ENCODE measurements around the gene PAK5. TPM values are rescaled to one million over a fixed set of nuclear protein-coding genes. Genes with fewer than 3 reads are reported as not detected.

Gene PAK5
- total and polyA plus RNA-seq, 2 donors from 2014 or later: 0.13 to 0.22 TPM

DNA sequence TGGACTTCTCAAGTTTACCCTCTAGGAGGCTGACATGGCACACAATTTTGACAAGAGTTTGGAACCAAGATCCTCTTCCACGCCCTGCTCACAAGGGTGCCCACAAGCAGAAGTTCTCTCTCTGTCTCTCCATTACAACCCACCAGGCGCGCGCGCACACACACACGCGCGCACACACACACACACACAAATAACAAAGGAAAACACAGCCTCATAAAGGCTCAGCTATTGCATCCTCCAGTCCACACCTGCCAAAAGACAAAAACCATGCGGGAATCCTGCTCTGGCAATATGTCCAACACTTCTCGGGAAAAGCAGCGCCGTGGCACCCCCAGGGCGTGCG is 870 bp downstream of the PAK5 start:
- H3K27ac ChIP-seq (ENCODE audit: low read depth in 2 of 2, low read length in 2 of 2): no peak overlapping the region
- H3K9me3 ChIP-seq (ENCODE audit: control insufficient read depth in 2 of 3, insufficient read depth in 1 of 3, low read length in 3 of 3): no peaks in the 10 kb centered on the region
- FAIRE-seq: no peak
- H3K4me3 ChIP-seq (ENCODE audit: low read length in 3 of 3): peak overlapping the region; percentile 28 to 59 (median 53)
- peaks cover 2% of the 10 kb centered on the region for H3K27me3 ChIP-seq (ENCODE audit: control insufficient read depth, insufficient read depth, low read length)
- peaks cover 0 to 4% (median 0%) of the 10 kb centered on the region in 3 donors for H3K4me1 ChIP-seq (ENCODE audit: control insufficient read depth in 2 of 3, insufficient read depth in 2 of 3, low read depth in 1 of 3, low read length in 3 of 3)
- intact Hi-C loops (cut with DNase I): no loop called here
- DNase-seq: peak in 1 of 5 donors; percentile 4
- no peak for TF ChIP-seq CTCF (IDR thresholded peaks at IDR 0.05; ENCODE audit: borderline replicate concordance, extremely low read depth, insufficient read depth)
- H3K36me3 ChIP-seq (ENCODE audit: control insufficient read depth in 2 of 3, insufficient read depth in 3 of 3, low read length in 3 of 3): no peaks in the 10 kb centered on the region
- no peak overlapping the region for H3K9ac ChIP-seq (ENCODE audit: low read length in 3 of 3)

GRCh38 chr20:9837634-9838033 is 1.2 kb downstream of the PAK5 start:
- FAIRE-seq: no peak
- H3K27ac ChIP-seq (ENCODE audit: low read depth in 2 of 2, low read length in 2 of 2): no peak overlapping the region
- peak overlapping the region in 2 of 3 donors; percentile 53 to 59 for H3K4me3 ChIP-seq (ENCODE audit: low read length in 3 of 3)

DNA sequence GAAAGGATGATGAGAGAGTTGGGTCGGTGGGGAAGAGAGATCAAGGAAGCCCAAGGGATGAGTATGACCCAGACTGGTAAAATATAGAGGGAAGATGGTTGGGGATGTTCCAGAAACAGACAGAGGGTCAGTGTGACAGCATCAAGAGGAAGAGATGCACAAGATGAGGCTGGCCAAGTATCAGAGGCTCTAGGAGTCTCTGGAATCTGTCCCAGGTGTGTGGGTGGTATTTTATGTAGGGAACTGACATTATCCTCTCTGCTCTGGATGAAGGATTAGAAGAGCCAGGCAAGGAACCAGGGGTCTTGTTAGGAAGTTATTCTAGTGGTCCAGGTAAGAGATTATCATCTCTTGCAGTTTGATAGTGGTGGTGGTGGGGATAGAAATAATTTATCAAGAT is 3.6 kb downstream of the PAK5 start:
- Histone ChIP-seq H3K4me3 (ENCODE audit: low read length in 3 of 3) (no peak overlapping the region), H3K4me1 (ENCODE audit: control insufficient read depth in 2 of 3, insufficient read depth in 2 of 3, low read depth in 1 of 3, low read length in 3 of 3) (peaks cover 0 to 4% (median 0%) of the 10 kb centered on the region in 3 donors), H3K9me3 (ENCODE audit: control insufficient read depth in 2 of 3, insufficient read depth in 1 of 3, low read length in 3 of 3) (no peaks in the 10 kb centered on the region), H3K27ac (ENCODE audit: low read depth in 2 of 2, low read length in 2 of 2) (no peak overlapping the region), H3K9ac (ENCODE audit: low read length in 3 of 3) (no peak overlapping the region), H3K36me3 (ENCODE audit: control insufficient read depth in 2 of 3, insufficient read depth in 3 of 3, low read length in 3 of 3) (no peaks in the 10 kb centered on the region), H3K27me3 (ENCODE audit: control insufficient read depth, insufficient read depth, low read length) (peaks cover 2% of the 10 kb centered on the region)
- TF ChIP-seq CTCF (IDR thresholded peaks at IDR 0.05; ENCODE audit: borderline replicate concordance, extremely low read depth, insufficient read depth): no peak
- DNase-seq (no peak), FAIRE-seq (no peak)
- intact Hi-C loops (cut with DNase I): no loop called here

More at GRCh38 chr20:9837634-9838033, 1.2 kb downstream of the PAK5 start:
- peaks cover 0 to 4% (median 0%) of the 10 kb centered on the region in 3 donors for H3K4me1 ChIP-seq (ENCODE audit: control insufficient read depth in 2 of 3, insufficient read depth in 2 of 3, low read depth in 1 of 3, low read length in 3 of 3)
- H3K9me3 ChIP-seq (ENCODE audit: control insufficient read depth in 2 of 3, insufficient read depth in 1 of 3, low read length in 3 of 3): no peaks in the 10 kb centered on the region
- intact Hi-C loops (cut with DNase I): no loop called here
- H3K27me3 ChIP-seq (ENCODE audit: control insufficient read depth, insufficient read depth, low read length): peaks cover 2% of the 10 kb centered on the region
- DNase-seq: peak in 1 of 5 donors; percentile 11
- TF ChIP-seq CTCF (IDR thresholded peaks at IDR 0.05; ENCODE audit: borderline replicate concordance, extremely low read depth, insufficient read depth): no peak
- no peaks in the 10 kb centered on the region for H3K36me3 ChIP-seq (ENCODE audit: control insufficient read depth in 2 of 3, insufficient read depth in 3 of 3, low read length in 3 of 3)
- no peak overlapping the region for H3K9ac ChIP-seq (ENCODE audit: low read length in 3 of 3)

DNA sequence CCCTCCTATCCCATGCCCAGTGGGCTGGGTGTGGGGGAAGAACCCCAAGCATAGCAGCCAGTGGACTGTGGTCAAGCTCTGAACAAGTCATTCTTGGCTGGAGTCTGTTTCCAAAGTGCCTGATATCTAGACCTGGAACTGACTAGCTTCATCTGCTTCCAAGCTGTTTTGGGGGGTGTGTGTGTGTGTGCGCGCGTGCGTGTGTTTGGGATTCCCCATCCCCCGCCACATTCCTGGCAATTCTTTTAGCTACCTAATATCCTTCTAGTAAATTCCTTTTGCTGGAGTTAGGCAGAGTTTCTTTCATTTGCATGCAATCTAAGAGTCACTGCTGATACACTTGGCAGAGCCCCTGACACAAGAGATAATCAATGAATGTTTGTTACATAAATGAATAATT is 7.8 kb downstream of the PAK5 start:
- no peaks in the 10 kb centered on the region for H3K27me3 ChIP-seq (ENCODE audit: control insufficient read depth, insufficient read depth, low read length)
- H3K4me1 ChIP-seq (ENCODE audit: control insufficient read depth in 2 of 3, insufficient read depth in 2 of 3, low read depth in 1 of 3, low read length in 3 of 3): no peaks in the 10 kb centered on the region
- H3K4me3 ChIP-seq (ENCODE audit: low read length in 3 of 3): no peak overlapping the region
- peak in 1 of 5 donors; percentile 4 for DNase-seq
- TF ChIP-seq CTCF (IDR thresholded peaks at IDR 0.05; ENCODE audit: borderline replicate concordance, extremely low read depth, insufficient read depth): no peak
- H3K9ac ChIP-seq (ENCODE audit: low read length in 3 of 3): no peak overlapping the region
- H3K27ac ChIP-seq (ENCODE audit: low read depth in 2 of 2, low read length in 2 of 2): no peak overlapping the region
- H3K36me3 ChIP-seq (ENCODE audit: control insufficient read depth in 2 of 3, insufficient read depth in 3 of 3, low read length in 3 of 3): no peaks in the 10 kb centered on the region
- FAIRE-seq: no peak
- intact Hi-C loops (cut with DNase I): no loop called here
- H3K9me3 ChIP-seq (ENCODE audit: control insufficient read depth in 2 of 3, insufficient read depth in 1 of 3, low read length in 3 of 3): no peaks in the 10 kb centered on the region

Data from kidney (tissue), 14 donors.